B cell (primary cell): Measurements from ENCODE around the gene DHRS12. TPM values are rescaled to one million over a fixed set of nuclear protein-coding genes. Genes with fewer than 3 reads are reported as not detected.

Experiments used
- ATAC-seq: fragments of 200-7000 bp; cut with Tn5 transposase; one replicate; pipeline ENCODE4 v1.10.0; 2021; ENCODE audit warnings: low read depth, mild to moderate bottlenecking, moderate number of reproducible peaks, moderate library complexity
- CTCF ChIA-PET: fragments of 350-600 bp; sonication (Branson Sonifier 250); formaldehyde crosslinking; loops from one replicate; lab custom pipeline; 2021; ENCODE audit warnings: antibody characterized with exemption, inconsistent platforms; lab: Charles Lee
- POLR2A ChIA-PET: fragments of 350-600 bp; sonication (Branson Sonifier 250); formaldehyde crosslinking; loops from one replicate; lab custom pipeline; 2021; ENCODE audit warnings: antibody characterized with exemption; lab: Charles Lee
- DNase-seq: peaks from one replicate; pipeline ENCODE4 v3.0.0; 2013
- H2AFZ ChIP-seq: 2 replicates; pipeline ENCODE4 v1.6.1; 2012; ENCODE audit warnings: mild to moderate bottlenecking, low read depth, low read length; ENCODE audit not compliant: insufficient read depth, poor library complexity, severe bottlenecking
- H3K27ac ChIP-seq, 2 donors: 1 replicate in 1 of 2; 2 replicates in 1 of 2; pipeline ENCODE4 v1.5.1; 2012 to 2013; ENCODE audit warnings: low read length in 2 of 2, mild to moderate bottlenecking in 2 of 2, moderate library complexity in 1 of 2
- H3K27me3 ChIP-seq, 4 experiments: fragments of 200-600 bp in 1 of 4; sonication (generic) in 1 of 4; replicated peaks in 1 of 4; 1 replicate in 2 of 4; 2 replicates in 2 of 4; pipeline versions ENCODE4 v1.6.1 to v1.7.0; 2013 to 2016; ENCODE audit warnings: low read length in 3 of 4, mild to moderate bottlenecking in 2 of 4, mixed read lengths in 1 of 4, moderate library complexity in 1 of 4; ENCODE audit not compliant: insufficient read depth in 4 of 4, control insufficient read depth in 3 of 4; ENCODE audit errors: control extremely low read depth in 1 of 4
- H3K36me3 ChIP-seq, 2 experiments: replicated peaks in 1 of 2; 1 replicate in 1 of 2; 2 replicates in 1 of 2; pipeline versions ENCODE4 v1.6.1 to v1.7.1; 2013; ENCODE audit warnings: low read length in 1 of 2; ENCODE audit not compliant: insufficient read depth in 2 of 2, control insufficient read depth in 1 of 2; ENCODE audit errors: control extremely low read depth in 1 of 2, extremely low read depth in 1 of 2
- H3K4me1 ChIP-seq, 2 donors: fragments of 200-600 bp in 1 of 2; sonication (generic) in 1 of 2; 1 replicate in 1 of 2; 2 replicates in 1 of 2; pipeline versions ENCODE4 v1.5.1 to v1.6.1; 2013 to 2017; ENCODE audit warnings: low read length in 2 of 2; ENCODE audit not compliant: control insufficient read depth in 2 of 2, insufficient read depth in 2 of 2
- H3K4me2 ChIP-seq: replicated peaks from 2 replicates; pipeline ENCODE3; 2012; ENCODE audit warnings: mild to moderate bottlenecking, low read depth, low read length; ENCODE audit not compliant: poor library complexity, severe bottlenecking
- H3K4me3 ChIP-seq, 5 experiments: fragments of 200-600 bp in 1 of 5; sonication (generic) in 1 of 5; 1 replicate in 3 of 5; 2 replicates in 2 of 5; pipeline versions ENCODE4 v1.5.1 to v1.7.0; 2011 to 2016; ENCODE audit warnings: low read length in 4 of 5, mild to moderate bottlenecking in 4 of 5, low read depth in 2 of 5, control low read depth in 1 of 5, moderate library complexity in 1 of 5; ENCODE audit not compliant: insufficient read depth in 1 of 5; ENCODE audit errors: control extremely low read depth in 1 of 5, extremely low read depth in 1 of 5
- H3K79me2 ChIP-seq: fragments of 200-600 bp; sonication (generic); one replicate; pipeline ENCODE4 v1.6.0; 2016; ENCODE audit warnings: low read length; ENCODE audit not compliant: control insufficient read depth, insufficient read depth
- H3K9ac ChIP-seq: fragments of 200-600 bp; sonication (generic); 2 replicates; pipeline ENCODE4 v1.6.1; 2017; ENCODE audit warnings: mild to moderate bottlenecking, low read length, moderate library complexity
- H3K9me3 ChIP-seq, 3 donors: one replicate each; pipeline versions ENCODE4 v1.6.1 to v1.7.1; 2013; ENCODE audit warnings: low read length in 2 of 3; ENCODE audit not compliant: control insufficient read depth in 2 of 3, insufficient read depth in 1 of 3; ENCODE audit errors: control extremely low read depth in 1 of 3
- H4K20me1 ChIP-seq: 2 replicates; pipeline ENCODE4 v1.6.0; 2012; ENCODE audit warnings: mild to moderate bottlenecking, low read length; ENCODE audit not compliant: insufficient read depth, control insufficient read depth, poor library complexity, severe bottlenecking
- H3K27ac Mint-ChIP-seq: one replicate; pipeline ENCODE4 v1.8.0; 2021; ENCODE audit warnings: mixed read lengths
- H3K27me3 Mint-ChIP-seq: one replicate; pipeline ENCODE4 v1.8.0; 2021; ENCODE audit warnings: mixed read lengths
- H3K4me1 Mint-ChIP-seq: one replicate; pipeline ENCODE4 v1.8.0; 2021; ENCODE audit warnings: mixed read lengths
- H3K4me3 Mint-ChIP-seq: one replicate; pipeline ENCODE4 v1.8.0; 2021; ENCODE audit warnings: mixed read lengths
- H3K9me3 Mint-ChIP-seq: one replicate; pipeline ENCODE4 v1.8.0; 2022; ENCODE audit warnings: mixed read lengths; ENCODE audit not compliant: insufficient read depth
- CTCF ChIP-seq: fragments of 200-600 bp; IDR thresholded peaks from one replicate; pipeline ENCODE4 v1.8.0; 2022; ENCODE audit warnings: antibody characterized with exemption, mild to moderate bottlenecking
- EZH2 ChIP-seq: IDR thresholded peaks from 2 replicates; pipeline ENCODE4 v1.6.1; 2012; ENCODE audit warnings: borderline replicate concordance, low read depth, mild to moderate bottlenecking, moderate library complexity, low read length; ENCODE audit not compliant: insufficient read depth, poor library complexity, severe bottlenecking
- WGBS: methylation state at CpG from one replicate; pipeline ENCODE4 v1.1.5; 2013; ENCODE audit warnings: missing lambda C conversion rate; ENCODE audit not compliant: insufficient coverage; 5-methylcytosine and 5-hydroxymethylcytosine counted together
- intact Hi-C: fragments of 100-400 bp; cut with micrococcal nuclease; formaldehyde crosslinking; loops from one replicate; pipeline ENCODE4 v1.10.0; 2022
- polyA plus RNA-seq: library from polyadenylated mRNA; depleted of rRNA; stranded (reverse); fragments of >200 nt; gene quantifications from 2 replicates; pipeline ENCODE4 v1.2.3, GENCODE V29; 2012
- total RNA-seq, 2 donors: library from RNA; stranded (reverse); fragments of 120-200 nt in 1 of 2; gene quantifications; 1 replicate in 1 of 2; 2 replicates in 1 of 2; pipeline versions ENCODE4 v1.2.3 to v1.2.4, GENCODE V29; 2013 to 2022

DHRS12 gene
- total and polyA plus RNA-seq, 2 donors (not counting 1 experiment from before 2014, with no cell fraction given): 12.0 to 23.2 TPM

- DNase-seq: no peak
- TF ChIP-seq EZH2: no peak
- TF ChIP-seq CTCF: no peak
These were observed 2.0 kb upstream of the DHRS12 start for GRCh38 chr13:51805925-51806324.

GRCh38 chr13:51805313-51805712 is 1.4 kb upstream of the DHRS12 start:
- Histone ChIP-seq H3K4me1 (peaks cover 19 to 27% of the 10 kb centered on the region in 2 donors), H3K36me3 (no peaks in the 10 kb centered on the region), H3K9ac (no peak overlapping the region), H3K79me2 (peaks cover 3% of the 10 kb centered on the region), H3K4me3 (no peak overlapping the region), H3K27ac (peak overlapping the region in 1 of 2 donors; percentile 98), H3K27me3 (no peaks in the 10 kb centered on the region), H2AFZ (no peak overlapping the region), H3K9me3 (no peaks in the 10 kb centered on the region), H3K4me2 (peak overlapping the region; percentile 88), H4K20me1 (no peaks in the 10 kb centered on the region)
- ATAC-seq (no peak), DNase-seq (no peak)
- POLR2A ChIA-PET: interaction anchor here (1.8 kb wide), 1 partner anchor 352 kb away, joined by 6 read pairs; no protein-coding TSS in a partner anchor
- Mint-ChIP-seq H3K9me3 (no peaks in the 10 kb centered on the region), H3K4me1 (peaks cover 41% of the 10 kb centered on the region), H3K27me3 (no peaks in the 10 kb centered on the region), H3K27ac (peak overlapping the region; percentile 95), H3K4me3 (peak overlapping the region; percentile 92)
- CTCF ChIA-PET: interaction anchor here (0.8 to 2.1 kb wide), 2 partner anchors 10 to 42 kb away, joined by 3 to 17 read pairs; no protein-coding TSS in a partner anchor
- intact Hi-C loops: loop anchor here (2.0 to 10.0 kb wide), 2 partner anchors 581 to 649 kb away; partner anchors contain the start of genes CKAP2 and FAM124A
- TF ChIP-seq CTCF: no peak
- no peak for TF ChIP-seq EZH2
- 100% methylated on average over 1 of the region's 4 CpGs for WGBS

More at GRCh38 chr13:51805925-51806324, 2.0 kb upstream of the DHRS12 start:
- Histone ChIP-seq H3K27ac (no peak overlapping the region), H3K4me2 (no peak overlapping the region), H3K4me1 (peaks cover 21 to 30% of the 10 kb centered on the region in 2 donors), H3K9me3 (no peaks in the 10 kb centered on the region), H3K79me2 (no peaks in the 10 kb centered on the region), H3K9ac (no peak overlapping the region), H3K27me3 (no peaks in the 10 kb centered on the region), H4K20me1 (no peaks in the 10 kb centered on the region), H3K36me3 (no peaks in the 10 kb centered on the region), H2AFZ (no peak overlapping the region), H3K4me3 (no peak overlapping the region)
- intact Hi-C loops: loop anchor here (2.0 to 10.0 kb wide), 2 partner anchors 581 to 649 kb away; partner anchors contain the start of genes CKAP2 and FAM124A
- ChIA-PET CTCF (interaction anchor here (0.8 to 2.1 kb wide), 3 partner anchors 8 to 42 kb away, joined by 3 to 17 read pairs (median 10); no protein-coding TSS in a partner anchor), POLR2A (interaction anchor here (1.8 kb wide), 1 partner anchor 352 kb away, joined by 6 read pairs; no protein-coding TSS in a partner anchor)
- peak overlapping the region; percentile 50 for H3K27ac Mint-ChIP-seq
- peaks cover 44% of the 10 kb centered on the region for H3K4me1 Mint-ChIP-seq
- no CpG with 5 or more reads among the region's 2 CpGs for WGBS
- H3K4me3 Mint-ChIP-seq: no peak overlapping the region
- H3K27me3 Mint-ChIP-seq: no peaks in the 10 kb centered on the region
- ATAC-seq: no peak
- no peaks in the 10 kb centered on the region for H3K9me3 Mint-ChIP-seq
